Vagina (tissue), 2 donors: ENCODE data around the gene CUBN.

Source experiments
- CTCF ChIP-seq, 3 experiments: fragments of 450-650 bp in 2 of 3; fragments of 200-600 bp in 1 of 3; sonication (generic) in 1 of 3; IDR thresholded peaks; one replicate each; pipeline ENCODE4 v1.5.1; 2017 to 2019; ENCODE audit warnings: antibody characterized with exemption in 3 of 3, mild to moderate bottlenecking in 2 of 3, moderate library complexity in 2 of 3
- POLR2A ChIP-seq, 2 donors: fragments of 450-650 bp; IDR thresholded peaks; one replicate each; pipeline ENCODE4 v1.6.1; 2017; ENCODE audit warnings: antibody characterized with exemption in 2 of 2, mild to moderate bottlenecking in 2 of 2, moderate library complexity in 2 of 2

GRCh38 chr10:16890691-16891090, 238.9 kb downstream of the CUBN start:
- TF ChIP-seq POLR2A (IDR thresholded peaks at IDR 0.05), result no peak
- no peak for TF ChIP-seq CTCF (IDR thresholded peaks at IDR 0.05)
